GM12892 (cell line): ENCODE data around the gene FALEC.

Experiments used
- POLR2A ChIP-seq: IDR thresholded peaks from 2 replicates; pipeline ENCODE4 v1.6.1; 2011; ENCODE audit warnings: low read depth, low read length, control low read depth
- POLR2AphosphoS5 ChIP-seq: IDR thresholded peaks from 2 replicates; pipeline ENCODE4 v1.6.1; 2011; ENCODE audit warnings: low read depth, low read length, control low read depth
- TAF1 ChIP-seq: IDR thresholded peaks from 2 replicates; pipeline ENCODE4 v1.6.1; 2011; ENCODE audit warnings: low read depth, mild to moderate bottlenecking, control low read depth, low read length, borderline replicate concordance

- TF ChIP-seq POLR2AphosphoS5 (no peak), TAF1 (no peak), POLR2A (peak; percentile 37; the same call in 1 of the 2 replicates)
Measured at GRCh38 chr1:150566589-150567340, 51.2 kb downstream of the FALEC start.
